MM.1S (cell line): Measurements from ENCODE around the gene ITSN1.
"Not testable (repeated sequence)": the region's sequence is repeated elsewhere in the genome, so short reads cannot be mapped to it uniquely, and the experiment has no call there.

Experiments used
- DNase-seq: peaks from one replicate; pipeline ENCODE4 v3.0.0-alpha.2; 2015
- H2AFZ ChIP-seq: fragments of 300-600 bp; sonication (generic); 2 replicates; pipeline ENCODE4 v1.6.0; 2016; ENCODE audit warnings: antibody characterized with exemption, low read length
- H3F3A ChIP-seq: fragments of 300-600 bp; sonication (generic); 2 replicates; pipeline ENCODE4 v1.6.1; 2016; ENCODE audit warnings: mild to moderate bottlenecking, antibody characterized with exemption, low read length, moderate library complexity, mixed read lengths; ENCODE audit not compliant: insufficient read depth
- H3K27ac ChIP-seq: fragments of 300-600 bp; sonication (generic); 2 replicates; pipeline ENCODE4 v1.5.1; 2016; ENCODE audit warnings: mild to moderate bottlenecking, low read length
- H3K27me3 ChIP-seq: fragments of 300-600 bp; sonication (generic); replicated peaks from 2 replicates; pipeline ENCODE4 v1.6.0; 2016; ENCODE audit warnings: low read length; ENCODE audit not compliant: insufficient read depth
- H3K36me3 ChIP-seq: fragments of 300-600 bp; sonication (generic); replicated peaks from 2 replicates; pipeline ENCODE4 v1.6.1; 2016; ENCODE audit warnings: mild to moderate bottlenecking, low read length, mixed read lengths; ENCODE audit not compliant: insufficient read depth
- H3K4me1 ChIP-seq: fragments of 300-600 bp; sonication (generic); 2 replicates; pipeline ENCODE4 v1.6.1; 2016; ENCODE audit warnings: low read length, mixed read lengths
- H3K4me2 ChIP-seq: fragments of 300-600 bp; sonication (generic); 2 replicates; pipeline ENCODE4 v1.6.0; 2016; ENCODE audit warnings: low read depth, low read length
- H3K4me3 ChIP-seq: fragments of 300-600 bp; sonication (generic); 2 replicates; pipeline ENCODE4 v1.5.1; 2016; ENCODE audit warnings: low read length, mixed read lengths
- H3K79me2 ChIP-seq: fragments of 300-600 bp; sonication (generic); 2 replicates; pipeline ENCODE4 v1.6.1; 2016; ENCODE audit warnings: mixed run types, low read length, mixed read lengths
- H3K9ac ChIP-seq: fragments of 300-600 bp; sonication (generic); 2 replicates; pipeline ENCODE4 v1.6.1; 2016; ENCODE audit warnings: low read length, mixed read lengths
- H3K9me2 ChIP-seq: fragments of 300-600 bp; sonication (generic); replicated peaks from 2 replicates; pipeline ENCODE4 v1.6.1; 2016; ENCODE audit warnings: mild to moderate bottlenecking, low read length, mixed read lengths; ENCODE audit not compliant: insufficient read depth
- H3K9me3 ChIP-seq: fragments of 300-600 bp; sonication (generic); replicated peaks from 2 replicates; pipeline ENCODE4 v1.6.1; 2016; ENCODE audit warnings: mild to moderate bottlenecking, low read length, mixed read lengths; ENCODE audit not compliant: insufficient read depth
- H4K20me1 ChIP-seq: fragments of 300-600 bp; sonication (generic); 2 replicates; pipeline ENCODE4 v1.6.1; 2016; ENCODE audit warnings: mild to moderate bottlenecking, low read length, moderate library complexity, mixed read lengths; ENCODE audit not compliant: insufficient read depth
- CTCF ChIP-seq: fragments of 300-600 bp; sonication (generic); IDR thresholded peaks from 2 replicates; pipeline ENCODE4 v1.5.1; 2016; ENCODE audit warnings: antibody characterized with exemption, low read length, mixed read lengths
- EZH2 ChIP-seq: fragments of 300-600 bp; sonication (generic); optimal IDR thresholded peaks from 2 replicates; pipeline ENCODE3; 2017; ENCODE audit warnings: low read depth, mild to moderate bottlenecking, antibody characterized with exemption, low read length, mixed read lengths
- EZH2phosphoT487 ChIP-seq: fragments of 300-600 bp; sonication (generic); IDR thresholded peaks from 2 replicates; pipeline ENCODE4 v1.6.1; 2018; ENCODE audit warnings: antibody characterized with exemption, low read length

Gene ITSN1

GRCh38 chr21:33861125-33861524 lies 218.8 kb downstream of the ITSN1 start:
- DNase-seq: no peak
- no peak overlapping the region for H3K4me2 ChIP-seq
- no peak overlapping the region for H3K27ac ChIP-seq
- H3K27me3 ChIP-seq: no peaks in the 10 kb centered on the region
- H3K4me3 ChIP-seq: no peak overlapping the region
- no peak overlapping the region for H3K9ac ChIP-seq
- no peak for TF ChIP-seq EZH2
- no peak for TF ChIP-seq EZH2phosphoT487
- TF ChIP-seq CTCF: no peak
- H3K4me1 ChIP-seq: no peaks in the 10 kb centered on the region
- H4K20me1 ChIP-seq: no peaks in the 10 kb centered on the region
- H3K9me2 ChIP-seq: no peaks in the 10 kb centered on the region
- no peak overlapping the region for H2AFZ ChIP-seq
- H3K36me3 ChIP-seq: no peaks in the 10 kb centered on the region
- H3F3A ChIP-seq: no peaks in the 10 kb centered on the region
- H3K79me2 ChIP-seq: no peaks in the 10 kb centered on the region
- H3K9me3 ChIP-seq: no peaks in the 10 kb centered on the region

- not testable (repeated sequence) for H3K9ac ChIP-seq, H3K79me2 ChIP-seq, H3K4me2 ChIP-seq, H2AFZ ChIP-seq, H3K4me1 ChIP-seq, H3K4me3 ChIP-seq, H3K9me2 ChIP-seq, H3K36me3 ChIP-seq, H3K27me3 ChIP-seq, DNase-seq, H3K9me3 ChIP-seq, H4K20me1 ChIP-seq, H3K27ac ChIP-seq, H3F3A ChIP-seq
Measured at GRCh38 chr21:33863191-33863590, 220.9 kb downstream of the ITSN1 start.

GRCh38 chr21:33864150-33864549 lies 221.8 kb downstream of the ITSN1 start:
- H3K4me1 ChIP-seq: no peaks in the 10 kb centered on the region
- H3K36me3 ChIP-seq: no peaks in the 10 kb centered on the region
- H3K27me3 ChIP-seq: no peaks in the 10 kb centered on the region
- H3K9ac ChIP-seq: no peak overlapping the region
- H3K9me3 ChIP-seq: no peaks in the 10 kb centered on the region
- H2AFZ ChIP-seq: no peak overlapping the region
- no peak for DNase-seq
- H4K20me1 ChIP-seq: no peaks in the 10 kb centered on the region
- no peak overlapping the region for H3K4me2 ChIP-seq
- no peak overlapping the region for H3K27ac ChIP-seq
- no peak overlapping the region for H3K4me3 ChIP-seq
- no peaks in the 10 kb centered on the region for H3K9me2 ChIP-seq
- no peaks in the 10 kb centered on the region for H3F3A ChIP-seq
- TF ChIP-seq EZH2: no peak
- TF ChIP-seq CTCF: no peak
- no peak for TF ChIP-seq EZH2phosphoT487
- H3K79me2 ChIP-seq: no peaks in the 10 kb centered on the region

- H4K20me1 ChIP-seq: no peaks in the 10 kb centered on the region
- H3K4me1 ChIP-seq: no peaks in the 10 kb centered on the region
- TF ChIP-seq CTCF (no peak), EZH2 (no peak), EZH2phosphoT487 (no peak)
- H3K79me2 ChIP-seq: no peaks in the 10 kb centered on the region
- no peaks in the 10 kb centered on the region for H3K9me3 ChIP-seq
- no peak overlapping the region for H3K27ac ChIP-seq
- H3K9ac ChIP-seq: no peak overlapping the region
- H3K4me3 ChIP-seq: no peak overlapping the region
- no peaks in the 10 kb centered on the region for H3K36me3 ChIP-seq
- H3K9me2 ChIP-seq: no peaks in the 10 kb centered on the region
- no peak for DNase-seq
- no peak overlapping the region for H2AFZ ChIP-seq
- H3K27me3 ChIP-seq: no peaks in the 10 kb centered on the region
- no peaks in the 10 kb centered on the region for H3F3A ChIP-seq
- no peak overlapping the region for H3K4me2 ChIP-seq
Measured at GRCh38 chr21:33865176-33865575, 222.9 kb downstream of the ITSN1 start.
